ENCODE data around the gene SIRT7.

SIRT7 gene

DNA sequence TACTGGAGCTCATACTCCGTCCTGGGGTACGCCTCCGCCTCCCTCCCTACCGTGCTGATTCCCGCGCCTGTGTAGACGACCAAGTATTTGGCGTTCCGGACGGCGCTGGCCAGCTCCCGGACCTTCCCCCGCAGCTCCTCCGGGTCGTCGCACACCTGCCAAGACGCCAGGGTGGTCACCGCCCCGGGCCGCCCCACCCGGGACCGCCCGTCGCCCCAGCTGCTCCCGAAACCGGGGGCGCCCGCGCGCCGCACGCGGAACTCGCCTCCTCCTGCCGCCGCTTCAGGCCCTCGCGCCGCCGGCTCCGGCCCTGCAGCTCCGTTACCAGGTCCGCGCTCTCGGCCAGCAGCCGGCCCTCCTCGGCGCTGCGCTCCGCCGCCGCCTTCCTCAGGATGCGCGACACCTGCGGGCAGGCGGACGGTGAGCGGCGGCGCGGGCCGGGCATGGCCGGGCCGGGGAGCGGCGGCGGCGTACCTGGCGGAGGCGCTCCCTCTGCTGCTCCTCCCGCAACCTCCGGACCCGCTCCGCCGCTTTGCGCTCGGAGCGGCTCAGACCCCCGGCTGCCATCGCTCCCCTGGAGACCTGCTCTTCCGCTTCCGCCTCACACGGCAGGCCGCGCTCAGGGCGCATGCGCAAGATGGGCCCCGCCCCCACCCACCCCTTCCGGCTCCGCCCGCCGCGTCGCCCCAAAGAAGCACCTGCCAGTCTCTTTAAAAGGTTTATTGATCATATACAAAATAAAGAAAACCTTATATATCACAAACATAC lies at the start of gene SIRT7:
Gene SIRT7, minus strand, starts transcription at position 612 of the 768 bp plus-strand sequence. Its CDS starts 45 bp downstream, at position 567.
- in situ Hi-C loops (cut with HindIII; ENCODE audit: low sequenced_read_pairs), result no loop called here
- DNase-seq (ENCODE audit: low read depth, low spot score), result peak; percentile 61
- H3K4me3 ChIP-seq (ENCODE audit: low read depth, low read length), result peak within 1 kb of the TSS; percentile 56
- TF ChIP-seq CTCF (IDR thresholded peaks at IDR 0.05; ENCODE audit: low read depth, low read length), result no peak

- H3K4me3 ChIP-seq (ENCODE audit: low read depth, low read length), result no peak overlapping the region
- TF ChIP-seq CTCF (IDR thresholded peaks at IDR 0.05; ENCODE audit: low read depth, low read length), result no peak
- in situ Hi-C loops (cut with HindIII; ENCODE audit: low sequenced_read_pairs), result no loop called here
- DNase-seq (ENCODE audit: low read depth, low spot score), result no peak
These were observed 49.2 kb upstream of the SIRT7 start for GRCh38 chr17:81967244-81967532.

DNA sequence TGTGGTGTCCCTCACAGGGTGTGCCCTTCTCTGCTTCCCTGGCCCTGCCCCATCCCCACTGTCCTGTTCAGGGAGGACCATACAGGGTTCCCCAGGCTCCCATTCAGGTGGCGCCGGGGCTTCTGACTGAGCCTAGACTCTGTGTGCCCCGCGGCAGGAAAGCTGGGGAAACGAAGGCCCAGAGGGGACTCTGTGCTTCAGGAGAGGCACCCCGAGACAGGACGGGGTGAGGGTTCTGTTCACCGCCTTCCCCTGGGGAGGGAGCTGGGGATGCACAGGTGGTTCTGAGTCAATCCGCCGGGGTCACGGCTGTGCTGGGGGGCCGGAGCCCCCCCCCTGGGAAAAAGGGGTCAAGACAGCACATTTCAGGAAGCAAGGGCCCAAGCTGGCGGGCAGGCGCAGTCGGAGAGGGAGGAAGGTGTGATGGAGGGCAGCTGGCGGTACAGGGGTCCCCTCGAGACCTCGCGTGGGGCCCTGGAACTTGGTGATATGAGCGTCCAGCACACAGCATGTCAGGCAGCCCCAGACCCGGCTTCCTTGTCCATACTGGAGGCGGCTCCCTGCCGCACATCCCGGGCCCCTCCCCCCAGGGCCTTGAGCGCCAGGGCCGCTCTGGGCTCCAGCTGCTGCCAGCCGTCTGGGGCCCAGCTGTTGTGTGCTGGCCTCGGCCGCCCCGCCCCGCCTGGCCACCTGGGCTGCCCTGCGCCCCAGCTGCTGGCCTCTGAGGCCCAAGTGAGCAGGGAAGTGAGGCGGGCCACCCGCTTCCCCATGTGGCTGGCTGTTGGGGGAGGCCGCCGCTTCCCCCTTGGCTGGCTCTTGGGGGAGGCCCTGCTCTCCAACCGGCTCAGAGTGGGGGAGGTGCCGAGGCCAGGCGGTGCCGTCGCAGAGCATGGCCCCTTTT lies 48.6 kb upstream of the SIRT7 start:
- DNase-seq (ENCODE audit: low read depth, low spot score), result no peak
- TF ChIP-seq CTCF (IDR thresholded peaks at IDR 0.05; ENCODE audit: low read depth, low read length), result no peak
- in situ Hi-C loops (cut with HindIII; ENCODE audit: low sequenced_read_pairs), result no loop called here
- H3K4me3 ChIP-seq (ENCODE audit: low read depth, low read length), result no peak overlapping the region

- in situ Hi-C loops (cut with HindIII; ENCODE audit: low sequenced_read_pairs), result no loop called here
- no peak for DNase-seq (ENCODE audit: low read depth, low spot score)
- H3K4me3 ChIP-seq (ENCODE audit: low read depth, low read length), result no peak overlapping the region
- TF ChIP-seq CTCF (IDR thresholded peaks at IDR 0.05; ENCODE audit: low read depth, low read length), result no peak
These were observed 46.3 kb upstream of the SIRT7 start for GRCh38 chr17:81964081-81964849.

- in situ Hi-C loops (cut with HindIII; ENCODE audit: low sequenced_read_pairs), result no loop called here
- DNase-seq (ENCODE audit: low read depth, low spot score), result no peak
- no peak for TF ChIP-seq CTCF (IDR thresholded peaks at IDR 0.05; ENCODE audit: low read depth, low read length)
- H3K4me3 ChIP-seq (ENCODE audit: low read depth, low read length), result no peak overlapping the region
These were observed 44.8 kb upstream of the SIRT7 start for GRCh38 chr17:81962499-81963441.
